GM13976 (cell line): Measurements from ENCODE around the gene COL11A1.
"Not testable (repeated sequence)": the region's sequence is repeated elsewhere in the genome, so short reads cannot be mapped to it uniquely, and the experiment has no call there.

Experiments used
- DNase-seq: peaks from one replicate; pipeline ENCODE4 v3.0.0; 2012; ENCODE audit warnings: low spot score
- in situ Hi-C: fragments of 300-500 bp; cut with MboI; formaldehyde crosslinking; loops from one replicate; pipeline ENCODE4 v1.12.0; 2022; ENCODE audit warnings: low sequenced_read_pairs, mixed read lengths, inconsistent platforms; ENCODE audit not compliant: unreplicated experiment
- TF ChIP-seq, protein P1 (sequence below): IDR thresholded peaks from 2 replicates; pipeline ENCODE4 v1.5.1; 2012; ENCODE audit warnings: borderline replicate concordance, mild to moderate bottlenecking; ENCODE audit not compliant: insufficient read depth; ENCODE audit errors: extremely low read depth, missing control alignments, control extremely low read depth

Gene COL11A1

DNA sequence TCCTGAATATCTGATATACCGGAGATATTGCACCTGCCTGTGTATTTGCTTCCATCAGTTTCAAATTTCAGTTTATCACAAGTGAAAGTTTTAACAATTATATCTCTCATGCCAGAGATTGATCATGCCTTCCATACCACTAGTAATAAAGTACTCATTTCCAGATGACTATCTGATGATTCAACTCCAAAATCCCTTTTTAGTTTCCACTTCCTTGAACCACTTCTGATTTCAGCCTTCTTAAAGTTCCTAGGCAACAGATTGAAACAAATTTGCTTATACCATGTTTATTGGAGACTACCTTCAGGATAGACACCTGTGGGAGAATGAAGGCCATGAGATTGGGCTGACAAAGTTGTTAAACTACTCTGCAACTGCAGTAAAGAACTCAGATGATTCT is 21.5 kb upstream of the COL11A1 start:
- no peak for DNase-seq
- in situ Hi-C loops: no loop called here
- TF ChIP-seq, protein P1, sequence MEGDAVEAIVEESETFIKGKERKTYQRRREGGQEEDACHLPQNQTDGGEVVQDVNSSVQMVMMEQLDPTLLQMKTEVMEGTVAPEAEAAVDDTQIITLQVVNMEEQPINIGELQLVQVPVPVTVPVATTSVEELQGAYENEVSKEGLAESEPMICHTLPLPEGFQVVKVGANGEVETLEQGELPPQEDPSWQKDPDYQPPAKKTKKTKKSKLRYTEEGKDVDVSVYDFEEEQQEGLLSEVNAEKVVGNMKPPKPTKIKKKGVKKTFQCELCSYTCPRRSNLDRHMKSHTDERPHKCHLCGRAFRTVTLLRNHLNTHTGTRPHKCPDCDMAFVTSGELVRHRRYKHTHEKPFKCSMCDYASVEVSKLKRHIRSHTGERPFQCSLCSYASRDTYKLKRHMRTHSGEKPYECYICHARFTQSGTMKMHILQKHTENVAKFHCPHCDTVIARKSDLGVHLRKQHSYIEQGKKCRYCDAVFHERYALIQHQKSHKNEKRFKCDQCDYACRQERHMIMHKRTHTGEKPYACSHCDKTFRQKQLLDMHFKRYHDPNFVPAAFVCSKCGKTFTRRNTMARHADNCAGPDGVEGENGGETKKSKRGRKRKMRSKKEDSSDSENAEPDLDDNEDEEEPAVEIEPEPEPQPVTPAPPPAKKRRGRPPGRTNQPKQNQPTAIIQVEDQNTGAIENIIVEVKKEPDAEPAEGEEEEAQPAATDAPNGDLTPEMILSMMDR: no peak

DNA sequence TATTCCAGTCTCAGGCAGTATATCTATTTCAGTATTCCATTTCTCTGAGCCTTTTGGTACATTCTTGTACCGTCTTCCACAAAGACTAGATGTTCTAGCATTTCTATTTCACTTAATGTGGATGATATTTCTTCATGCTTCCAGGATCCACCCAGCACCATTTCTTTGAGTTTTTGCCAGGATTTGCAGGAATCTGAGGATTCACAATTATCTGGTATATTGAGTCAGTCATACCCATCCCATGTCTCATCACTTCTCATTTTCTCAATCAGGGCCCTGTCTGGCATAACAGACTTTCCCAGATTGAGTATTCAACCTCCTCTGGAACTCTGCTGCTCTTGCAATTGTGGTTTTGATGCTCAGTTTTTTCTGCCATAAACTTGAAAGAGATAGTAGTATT is 20.9 kb upstream of the COL11A1 start:
- TF ChIP-seq, protein P1: no peak
- in situ Hi-C loops: no loop called here
- no peak for DNase-seq

DNA sequence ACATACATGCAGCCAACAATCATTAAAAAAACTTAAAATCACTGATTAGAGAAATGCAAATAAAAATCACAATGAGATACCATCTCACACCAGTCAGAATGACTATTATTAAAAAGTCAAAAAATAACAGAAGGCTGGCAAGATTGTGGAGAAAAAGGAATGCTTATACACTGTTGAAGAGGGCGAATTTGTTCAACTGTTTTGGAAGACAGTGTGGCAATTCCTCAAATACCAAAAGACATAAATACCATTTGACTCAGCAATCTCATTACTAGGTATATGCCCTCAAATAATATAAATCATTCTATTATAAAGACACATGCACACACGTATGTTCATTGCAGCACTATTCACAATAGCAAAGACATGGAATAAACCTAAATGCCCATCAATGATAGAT is 19.9 kb upstream of the COL11A1 start:
- DNase-seq, in situ Hi-C loops: not testable (repeated sequence)

DNA sequence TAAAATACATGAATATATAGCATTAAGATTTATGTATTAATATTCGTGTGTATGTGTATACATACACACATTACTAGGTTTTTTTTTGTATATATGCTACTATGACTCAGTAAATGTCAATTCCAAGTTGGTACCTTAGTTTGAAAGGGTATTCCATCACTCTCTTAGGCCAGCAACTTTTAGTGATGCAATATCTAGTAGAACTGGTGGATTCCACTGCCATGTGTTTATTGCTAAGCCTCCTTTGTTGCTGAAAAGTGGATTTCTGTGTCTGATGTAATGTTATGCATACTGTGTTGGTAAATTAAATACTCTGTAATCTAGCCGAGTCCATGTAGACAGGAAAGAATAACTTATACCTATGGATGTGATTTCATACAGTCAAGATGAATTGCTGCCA is 16.9 kb upstream of the COL11A1 start:
- in situ Hi-C loops: no loop called here
- DNase-seq: no peak
- TF ChIP-seq, protein P1: no peak

DNA sequence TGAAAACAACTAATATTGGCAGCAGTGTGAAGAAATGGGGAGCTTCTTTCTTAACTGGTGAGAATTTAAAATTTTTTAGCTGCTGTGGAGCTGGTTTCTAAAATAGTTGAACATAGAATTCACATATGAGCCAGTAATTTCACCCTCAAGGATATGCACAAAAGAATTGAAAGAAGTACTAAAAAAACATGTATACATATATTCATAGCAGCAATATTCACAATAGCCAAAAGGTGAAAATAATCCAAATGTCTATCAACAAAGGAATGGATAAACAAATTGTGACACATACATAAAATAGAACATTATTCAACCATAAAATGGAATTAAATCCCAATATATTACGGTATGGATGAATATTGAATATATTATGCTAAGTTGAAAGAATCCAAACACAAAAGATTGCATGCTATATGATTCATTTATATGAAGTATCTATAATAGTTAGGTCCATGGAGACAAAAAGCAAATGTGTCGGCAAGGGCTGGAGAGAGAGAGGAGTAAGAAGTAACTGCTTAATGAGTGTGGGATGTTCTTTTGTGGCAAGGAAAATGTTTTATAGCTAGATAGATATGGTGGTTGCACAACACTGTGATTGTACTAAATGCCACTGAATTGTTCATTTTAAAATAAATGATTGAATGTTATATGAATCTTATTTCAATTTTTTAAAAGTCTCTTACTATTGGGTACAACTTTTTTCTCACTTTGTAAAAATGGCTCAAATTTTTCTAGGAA is 14.8 kb upstream of the COL11A1 start:
- TF ChIP-seq, protein P1: no peak
- DNase-seq: no peak
- in situ Hi-C loops: no loop called here

DNA sequence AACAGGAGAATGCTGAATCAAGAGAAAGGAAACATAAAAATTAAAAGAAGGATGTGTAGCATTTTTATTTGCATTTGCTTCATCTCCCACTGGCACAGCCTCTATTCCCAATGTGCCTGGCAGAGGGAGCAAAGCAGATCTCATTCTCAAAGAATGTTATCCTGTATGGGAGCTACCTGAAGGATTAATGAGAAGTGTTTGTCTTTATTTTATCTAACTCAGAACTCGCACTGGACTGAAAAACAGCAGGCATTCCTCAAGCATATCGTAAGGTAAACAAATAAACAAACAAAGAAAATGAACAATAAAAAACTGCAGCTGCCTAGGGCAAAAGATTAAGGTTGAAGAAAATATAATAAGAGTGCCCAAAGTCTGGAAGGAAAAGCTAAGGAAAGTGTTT is 12.7 kb upstream of the COL11A1 start:
- DNase-seq: no peak
- TF ChIP-seq, protein P1: no peak
- in situ Hi-C loops: no loop called here

DNA sequence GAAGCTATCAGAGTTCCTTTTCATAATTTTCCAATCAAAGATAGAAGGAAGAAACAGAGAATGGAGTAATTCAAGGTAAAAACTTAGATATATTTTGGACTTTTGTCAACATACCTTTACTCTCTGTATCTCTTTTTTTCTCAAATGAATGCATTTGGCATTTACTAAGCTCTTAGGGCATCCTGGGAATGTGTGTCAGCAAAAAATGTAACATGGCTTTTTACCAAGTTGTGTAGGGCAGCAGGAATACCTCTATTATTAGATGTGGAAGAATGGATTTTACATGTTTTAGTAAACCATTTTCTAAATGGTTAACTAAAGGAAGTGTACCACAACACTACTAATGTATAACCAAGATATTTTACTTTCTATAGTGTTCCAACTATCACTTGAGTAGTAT is 4.2 kb upstream of the COL11A1 start:
- in situ Hi-C loops: no loop called here
- DNase-seq: no peak
- TF ChIP-seq, protein P1: no peak
